ENCODE measurements around the gene CAND1.

Gene CAND1

DNA sequence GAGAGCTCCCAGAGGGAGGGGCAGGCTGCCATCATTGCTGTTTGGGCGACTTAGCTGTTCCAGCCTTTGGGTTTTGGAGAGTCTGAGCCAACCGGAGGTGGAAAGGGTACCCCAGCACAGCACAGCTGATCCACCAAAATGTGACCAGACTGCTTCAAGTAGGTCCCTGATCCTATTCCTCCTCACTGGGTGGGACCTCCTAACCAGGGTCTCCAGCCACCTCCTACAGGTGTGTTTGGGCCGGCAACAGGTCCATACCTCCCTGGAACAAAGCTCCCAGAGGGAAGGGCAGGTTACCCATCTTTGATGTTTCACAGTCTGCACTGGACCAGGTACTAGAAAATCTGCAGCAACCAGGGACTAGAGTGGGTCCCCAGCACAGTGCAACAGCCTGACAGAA, 53.8 kb downstream of the CAND1 start:
- DNase-seq (ENCODE audit: low spot score) = no peak
- in situ Hi-C loops (cut with MboI; ENCODE audit: low pct_unique_long_range_greater_than_20kb, low sequenced_read_pairs, unreplicated experiment) = no loop called here
- TF ChIP-seq, protein P1, sequence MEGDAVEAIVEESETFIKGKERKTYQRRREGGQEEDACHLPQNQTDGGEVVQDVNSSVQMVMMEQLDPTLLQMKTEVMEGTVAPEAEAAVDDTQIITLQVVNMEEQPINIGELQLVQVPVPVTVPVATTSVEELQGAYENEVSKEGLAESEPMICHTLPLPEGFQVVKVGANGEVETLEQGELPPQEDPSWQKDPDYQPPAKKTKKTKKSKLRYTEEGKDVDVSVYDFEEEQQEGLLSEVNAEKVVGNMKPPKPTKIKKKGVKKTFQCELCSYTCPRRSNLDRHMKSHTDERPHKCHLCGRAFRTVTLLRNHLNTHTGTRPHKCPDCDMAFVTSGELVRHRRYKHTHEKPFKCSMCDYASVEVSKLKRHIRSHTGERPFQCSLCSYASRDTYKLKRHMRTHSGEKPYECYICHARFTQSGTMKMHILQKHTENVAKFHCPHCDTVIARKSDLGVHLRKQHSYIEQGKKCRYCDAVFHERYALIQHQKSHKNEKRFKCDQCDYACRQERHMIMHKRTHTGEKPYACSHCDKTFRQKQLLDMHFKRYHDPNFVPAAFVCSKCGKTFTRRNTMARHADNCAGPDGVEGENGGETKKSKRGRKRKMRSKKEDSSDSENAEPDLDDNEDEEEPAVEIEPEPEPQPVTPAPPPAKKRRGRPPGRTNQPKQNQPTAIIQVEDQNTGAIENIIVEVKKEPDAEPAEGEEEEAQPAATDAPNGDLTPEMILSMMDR (IDR thresholded peaks at IDR 0.05; ENCODE audit: extremely low read depth, insufficient read depth, missing control alignments) = no peak

DNA sequence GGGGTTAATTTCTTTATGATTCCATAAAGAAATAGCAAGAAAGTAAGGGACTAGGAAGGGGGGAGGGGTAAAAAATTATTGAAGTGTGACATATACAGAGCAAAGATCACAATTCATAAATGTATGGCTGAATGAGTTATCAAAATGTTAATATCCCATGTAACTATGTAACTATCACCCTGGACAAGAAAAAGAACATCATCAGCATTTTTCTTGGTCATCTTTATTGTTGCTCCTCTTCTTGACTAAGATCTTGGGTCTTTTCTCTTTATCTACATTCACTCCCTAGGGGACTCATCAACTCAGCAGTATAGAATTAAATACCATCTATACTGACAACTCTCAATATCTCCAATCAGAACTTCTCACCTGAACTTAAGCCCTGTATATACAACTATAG, 57.5 kb downstream of the CAND1 start:
- DNase-seq (ENCODE audit: low spot score) = no peak
- TF ChIP-seq, protein P1 (IDR thresholded peaks at IDR 0.05; ENCODE audit: extremely low read depth, insufficient read depth, missing control alignments) = no peak
- in situ Hi-C loops (cut with MboI; ENCODE audit: low pct_unique_long_range_greater_than_20kb, low sequenced_read_pairs, unreplicated experiment) = no loop called here

DNA sequence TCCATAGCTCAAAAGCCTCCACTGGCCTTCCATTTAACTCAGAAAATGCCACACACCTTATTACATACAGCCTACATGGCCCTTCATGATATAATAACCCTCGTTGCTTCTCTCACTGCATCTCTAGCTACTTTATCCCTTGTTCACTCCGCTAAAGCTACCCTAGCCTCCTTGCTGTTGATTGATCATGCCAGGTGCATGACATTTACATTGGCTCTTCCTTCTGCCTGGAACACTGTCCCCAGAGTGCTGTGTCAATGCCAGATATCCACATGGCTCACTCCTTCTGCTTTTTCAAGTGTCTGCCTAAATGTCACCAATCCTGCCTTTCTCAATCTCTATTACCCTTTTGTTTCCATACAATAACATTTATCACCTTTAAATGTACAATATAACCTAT, 58.3 kb downstream of the CAND1 start:
- DNase-seq (ENCODE audit: low spot score) = no peak
- in situ Hi-C loops (cut with MboI; ENCODE audit: low pct_unique_long_range_greater_than_20kb, low sequenced_read_pairs, unreplicated experiment) = no loop called here
- TF ChIP-seq, protein P1 (IDR thresholded peaks at IDR 0.05; ENCODE audit: extremely low read depth, insufficient read depth, missing control alignments) = no peak

DNA sequence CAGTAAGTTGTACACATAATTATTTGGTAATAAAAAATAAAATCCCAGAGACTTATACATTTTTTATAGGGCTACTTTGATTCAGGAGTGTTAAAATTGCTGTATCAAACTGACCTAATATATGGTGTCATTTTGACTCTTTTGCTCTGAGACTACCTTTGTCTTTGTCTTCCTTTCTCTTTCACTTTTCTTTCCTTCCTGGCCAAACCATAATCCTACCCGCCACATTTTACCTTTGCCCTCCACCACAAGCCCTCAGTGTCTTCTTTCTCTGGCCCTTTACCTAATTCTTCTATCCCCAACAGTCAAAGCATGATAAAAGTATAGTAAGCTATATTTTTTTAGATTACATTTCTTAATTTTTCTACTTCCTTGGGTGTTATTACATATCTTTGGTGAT, 62.0 kb downstream of the CAND1 start:
- no peak for DNase-seq (ENCODE audit: low spot score)
- TF ChIP-seq, protein P1 (IDR thresholded peaks at IDR 0.05; ENCODE audit: extremely low read depth, insufficient read depth, missing control alignments) = no peak
- in situ Hi-C loops (cut with MboI; ENCODE audit: low pct_unique_long_range_greater_than_20kb, low sequenced_read_pairs, unreplicated experiment) = no loop called here

DNA sequence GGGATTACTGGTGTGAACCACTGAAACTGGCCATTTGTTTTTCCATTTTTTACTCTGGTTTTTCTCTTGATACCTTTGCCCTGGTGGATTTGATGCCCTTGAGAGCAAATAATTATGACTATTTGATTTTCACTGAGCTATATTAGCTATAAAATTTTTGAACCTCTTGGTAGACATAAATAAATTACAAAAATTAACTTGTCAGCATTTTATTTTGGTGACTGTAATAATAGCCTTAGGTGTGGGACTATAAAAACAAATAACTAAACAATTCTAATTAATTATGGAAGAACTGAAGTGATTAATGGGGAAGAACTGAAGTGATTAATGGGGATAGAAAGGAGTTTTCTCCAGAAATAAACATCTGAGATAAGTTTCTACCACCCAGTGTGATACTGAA, 62.7 kb downstream of the CAND1 start:
- TF ChIP-seq, protein P1 (IDR thresholded peaks at IDR 0.05; ENCODE audit: extremely low read depth, insufficient read depth, missing control alignments) = no peak
- no peak for DNase-seq (ENCODE audit: low spot score)
- in situ Hi-C loops (cut with MboI; ENCODE audit: low pct_unique_long_range_greater_than_20kb, low sequenced_read_pairs, unreplicated experiment) = no loop called here

DNA sequence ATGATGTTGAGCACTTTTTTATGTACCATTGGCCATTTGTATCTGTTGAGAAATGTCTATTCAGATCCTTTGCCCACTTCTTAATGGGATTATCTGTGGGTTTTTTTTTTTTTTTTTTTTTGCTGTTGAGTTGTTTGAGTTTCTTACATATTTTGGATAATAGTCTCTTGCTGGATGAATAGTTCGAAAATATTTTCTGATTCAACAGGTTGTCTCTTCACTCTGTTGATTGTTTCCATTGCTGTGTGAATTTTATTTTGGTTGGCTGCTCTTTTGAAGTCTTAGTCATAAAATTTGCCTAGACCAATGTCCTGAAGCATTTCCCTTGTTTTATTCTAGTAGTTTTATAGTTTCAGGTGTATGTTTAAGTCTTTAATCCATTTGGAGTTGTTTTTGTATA, 64.5 kb downstream of the CAND1 start:
- in situ Hi-C loops (cut with MboI; ENCODE audit: low pct_unique_long_range_greater_than_20kb, low sequenced_read_pairs, unreplicated experiment) = no loop called here
- TF ChIP-seq, protein P1 (IDR thresholded peaks at IDR 0.05; ENCODE audit: extremely low read depth, insufficient read depth, missing control alignments) = no peak
- no peak for DNase-seq (ENCODE audit: low spot score)

DNA sequence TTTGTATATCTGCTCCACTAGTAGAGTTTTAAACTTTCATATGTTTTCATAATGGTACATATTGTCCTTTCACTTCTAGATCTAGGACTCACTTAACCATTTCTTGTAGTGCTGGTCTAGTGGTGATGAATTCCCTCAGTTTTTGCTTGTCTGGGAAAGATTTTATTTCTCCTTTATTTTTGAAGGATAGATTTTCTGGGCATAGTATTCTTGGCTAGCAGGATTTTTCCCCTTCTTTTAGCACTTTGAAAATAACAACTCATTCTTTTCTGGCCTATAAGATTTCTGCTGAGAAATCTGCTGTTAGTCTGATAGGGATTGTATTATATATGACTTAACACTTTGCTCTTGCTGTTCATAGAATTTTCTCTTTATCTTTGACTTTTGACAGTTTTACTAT, 69.3 kb downstream of the CAND1 start:
- TF ChIP-seq, protein P1 (IDR thresholded peaks at IDR 0.05; ENCODE audit: extremely low read depth, insufficient read depth, missing control alignments) = no peak
- no peak for DNase-seq (ENCODE audit: low spot score)
- in situ Hi-C loops (cut with MboI; ENCODE audit: low pct_unique_long_range_greater_than_20kb, low sequenced_read_pairs, unreplicated experiment) = no loop called here
